Brain microvascular endothelial cell (primary cell): ENCODE measurements around the gene ACTL7A.
A peak's percentile ranks its signal among the peaks of the same experiment; 100 is the strongest.

Source experiments
- DNase-seq: peaks from one replicate; pipeline ENCODE4 v3.0.0-alpha.2; 2020
- H3K27ac ChIP-seq: fragments of 250-450 bp; sonication (Bioruptor Pico); 2 replicates; pipeline ENCODE4 v1.5.1; 2020; ENCODE audit warnings: mild to moderate bottlenecking, moderate library complexity
- H3K27me3 ChIP-seq: fragments of 250-450 bp; sonication (Bioruptor Pico); replicated peaks from 2 replicates; pipeline ENCODE4 v1.5.1; 2020; ENCODE audit warnings: mild to moderate bottlenecking
- H3K36me3 ChIP-seq: fragments of 250-450 bp; sonication (Bioruptor Pico); replicated peaks from 2 replicates; pipeline ENCODE4 v1.5.1; 2020; ENCODE audit warnings: mild to moderate bottlenecking
- H3K4me3 ChIP-seq: 2 replicates; pipeline ENCODE4 v1.5.1; 2011; ENCODE audit warnings: low read depth, mild to moderate bottlenecking, control low read depth, low read length, moderate library complexity
- CTCF ChIP-seq: IDR thresholded peaks from 2 replicates; pipeline ENCODE4 v1.5.1; 2011; ENCODE audit warnings: low read depth, mild to moderate bottlenecking, moderate library complexity, low read length, control low read depth, inconsistent platforms; ENCODE audit errors: missing control alignments
- in situ Hi-C: cut with HindIII; loops from 2 replicates; pipeline ENCODE4 v1.10.0; 2017; ENCODE audit warnings: low sequenced_read_pairs, low pct_ligation_motif_present

Gene ACTL7A, protein sequence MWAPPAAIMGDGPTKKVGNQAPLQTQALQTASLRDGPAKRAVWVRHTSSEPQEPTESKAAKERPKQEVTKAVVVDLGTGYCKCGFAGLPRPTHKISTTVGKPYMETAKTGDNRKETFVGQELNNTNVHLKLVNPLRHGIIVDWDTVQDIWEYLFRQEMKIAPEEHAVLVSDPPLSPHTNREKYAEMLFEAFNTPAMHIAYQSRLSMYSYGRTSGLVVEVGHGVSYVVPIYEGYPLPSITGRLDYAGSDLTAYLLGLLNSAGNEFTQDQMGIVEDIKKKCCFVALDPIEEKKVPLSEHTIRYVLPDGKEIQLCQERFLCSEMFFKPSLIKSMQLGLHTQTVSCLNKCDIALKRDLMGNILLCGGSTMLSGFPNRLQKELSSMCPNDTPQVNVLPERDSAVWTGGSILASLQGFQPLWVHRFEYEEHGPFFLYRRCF

GRCh38 chr9:108861997-108862396 lies at the start of gene ACTL7A:
ACTL7A (plus strand) TSS chr9:108862266; CDS start chr9:108862323, 57 bp downstream.
- TF ChIP-seq CTCF: no peak
- H3K36me3 ChIP-seq: no peaks in the 10 kb centered on the region

DNA sequence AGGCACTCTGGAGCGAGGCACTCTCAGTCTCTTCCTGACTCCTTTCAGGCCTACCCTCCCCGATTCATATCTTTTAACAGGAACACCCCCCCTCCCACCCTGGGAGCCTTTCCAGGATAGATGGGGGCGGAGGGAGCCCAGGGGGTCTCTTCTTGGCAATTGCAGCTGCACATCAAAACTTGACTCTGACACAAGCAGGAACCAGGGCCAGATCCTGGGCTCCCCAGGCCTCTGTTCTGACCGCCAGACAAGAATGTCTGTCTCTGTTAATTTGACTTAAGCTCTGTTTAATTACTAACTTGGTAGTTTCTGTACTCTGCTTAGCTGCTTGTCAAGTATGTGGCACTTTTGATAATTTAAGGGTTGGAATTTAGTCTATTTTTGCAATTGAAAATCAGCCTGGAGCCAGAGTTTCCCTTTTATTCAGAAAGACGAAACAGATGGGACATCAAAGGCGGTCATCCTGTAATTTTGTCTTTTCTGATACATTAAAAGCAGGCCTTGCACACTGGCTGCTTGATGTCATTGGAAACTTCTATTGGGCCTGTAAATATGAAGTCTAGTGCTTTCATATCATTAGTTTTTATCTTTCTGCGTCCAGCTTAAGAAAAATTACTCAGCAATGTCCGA lies 49.6 kb upstream of the ACTL7A start:
- no peaks in the 10 kb centered on the region for H3K27me3 ChIP-seq
- DNase-seq: no peak
- in situ Hi-C loops: no loop called here
- H3K4me3 ChIP-seq: no peak overlapping the region
- TF ChIP-seq CTCF: no peak
- H3K36me3 ChIP-seq: no peaks in the 10 kb centered on the region
- no peak overlapping the region for H3K27ac ChIP-seq

More at GRCh38 chr9:108861997-108862396, at the start of gene ACTL7A:
- H3K27me3 ChIP-seq: no peaks in the 10 kb centered on the region
- H3K27ac ChIP-seq: no peak within 1 kb of the TSS
- no peak for DNase-seq
- H3K4me3 ChIP-seq: no peak within 1 kb of the TSS
- in situ Hi-C loops: no loop called here

GRCh38 chr9:108813951-108814601 lies 48.0 kb upstream of the ACTL7A start:
- peak; percentile 53 for DNase-seq
- Histone ChIP-seq H3K4me3 (no peak overlapping the region), H3K36me3 (no peaks in the 10 kb centered on the region), H3K27ac (no peak overlapping the region), H3K27me3 (no peaks in the 10 kb centered on the region)
- in situ Hi-C loops: no loop called here
- peak; percentile 66 for TF ChIP-seq CTCF

DNA sequence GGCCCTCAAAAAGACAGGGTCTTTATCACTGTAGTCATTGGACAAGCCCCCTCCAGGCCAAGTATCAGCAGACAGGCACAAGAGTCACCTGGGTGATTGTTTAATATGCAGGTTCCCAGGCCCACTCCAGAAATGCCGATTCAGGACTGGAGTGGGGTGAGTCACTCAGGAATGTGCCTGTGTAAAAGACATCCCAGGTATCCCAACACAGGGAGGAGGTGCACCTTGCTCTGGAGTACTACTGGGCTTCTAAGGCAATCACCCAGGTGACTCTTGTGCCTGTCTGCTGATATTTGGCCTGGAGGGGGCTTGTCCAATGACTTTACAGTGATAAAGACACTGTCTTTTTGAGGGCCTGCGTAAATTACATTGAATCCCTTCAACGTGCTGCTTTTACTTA lies 46.9 kb upstream of the ACTL7A start:
- Histone ChIP-seq H3K27me3 (no peaks in the 10 kb centered on the region), H3K36me3 (no peaks in the 10 kb centered on the region), H3K4me3 (no peak overlapping the region), H3K27ac (no peak overlapping the region)
- in situ Hi-C loops: no loop called here
- no peak for TF ChIP-seq CTCF
- DNase-seq: no peak

DNA sequence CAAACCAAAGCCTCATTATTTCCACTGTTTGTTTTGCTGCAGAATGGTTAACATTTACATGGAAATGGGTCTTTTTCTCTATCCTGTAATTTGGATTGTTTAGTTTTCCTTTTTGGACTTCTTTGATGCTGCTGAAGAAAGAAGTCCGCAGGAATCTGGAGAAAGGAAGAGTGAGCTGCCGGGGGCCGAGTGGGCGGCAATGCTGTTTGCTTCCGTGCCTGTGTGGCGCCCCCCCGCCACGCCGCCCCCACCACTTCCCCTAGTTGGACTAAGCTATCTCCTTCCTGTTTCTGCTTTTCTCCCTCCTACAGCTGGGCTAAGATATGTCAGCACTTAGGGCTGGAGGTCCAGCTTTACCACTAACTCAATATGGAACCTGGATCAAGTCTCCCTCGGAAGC lies 46.0 kb upstream of the ACTL7A start:
- no peak overlapping the region for H3K27ac ChIP-seq
- H3K4me3 ChIP-seq: no peak overlapping the region
- no peak for TF ChIP-seq CTCF
- DNase-seq: no peak
- in situ Hi-C loops: no loop called here
- H3K36me3 ChIP-seq: no peaks in the 10 kb centered on the region
- H3K27me3 ChIP-seq: no peaks in the 10 kb centered on the region
